Measurements from ENCODE around the gene ARHGAP25. TPM values are rescaled to one million over a fixed set of nuclear protein-coding genes. Genes with fewer than 3 reads are reported as not detected.

ARHGAP25 gene, protein sequence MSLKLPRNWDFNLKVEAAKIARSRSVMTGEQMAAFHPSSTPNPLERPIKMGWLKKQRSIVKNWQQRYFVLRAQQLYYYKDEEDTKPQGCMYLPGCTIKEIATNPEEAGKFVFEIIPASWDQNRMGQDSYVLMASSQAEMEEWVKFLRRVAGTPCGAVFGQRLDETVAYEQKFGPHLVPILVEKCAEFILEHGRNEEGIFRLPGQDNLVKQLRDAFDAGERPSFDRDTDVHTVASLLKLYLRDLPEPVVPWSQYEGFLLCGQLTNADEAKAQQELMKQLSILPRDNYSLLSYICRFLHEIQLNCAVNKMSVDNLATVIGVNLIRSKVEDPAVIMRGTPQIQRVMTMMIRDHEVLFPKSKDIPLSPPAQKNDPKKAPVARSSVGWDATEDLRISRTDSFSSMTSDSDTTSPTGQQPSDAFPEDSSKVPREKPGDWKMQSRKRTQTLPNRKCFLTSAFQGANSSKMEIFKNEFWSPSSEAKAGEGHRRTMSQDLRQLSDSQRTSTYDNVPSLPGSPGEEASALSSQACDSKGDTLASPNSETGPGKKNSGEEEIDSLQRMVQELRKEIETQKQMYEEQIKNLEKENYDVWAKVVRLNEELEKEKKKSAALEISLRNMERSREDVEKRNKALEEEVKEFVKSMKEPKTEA
- total RNA-seq = 0.08 TPM in 1 of 2 replicates, not detected in the other

DNA sequence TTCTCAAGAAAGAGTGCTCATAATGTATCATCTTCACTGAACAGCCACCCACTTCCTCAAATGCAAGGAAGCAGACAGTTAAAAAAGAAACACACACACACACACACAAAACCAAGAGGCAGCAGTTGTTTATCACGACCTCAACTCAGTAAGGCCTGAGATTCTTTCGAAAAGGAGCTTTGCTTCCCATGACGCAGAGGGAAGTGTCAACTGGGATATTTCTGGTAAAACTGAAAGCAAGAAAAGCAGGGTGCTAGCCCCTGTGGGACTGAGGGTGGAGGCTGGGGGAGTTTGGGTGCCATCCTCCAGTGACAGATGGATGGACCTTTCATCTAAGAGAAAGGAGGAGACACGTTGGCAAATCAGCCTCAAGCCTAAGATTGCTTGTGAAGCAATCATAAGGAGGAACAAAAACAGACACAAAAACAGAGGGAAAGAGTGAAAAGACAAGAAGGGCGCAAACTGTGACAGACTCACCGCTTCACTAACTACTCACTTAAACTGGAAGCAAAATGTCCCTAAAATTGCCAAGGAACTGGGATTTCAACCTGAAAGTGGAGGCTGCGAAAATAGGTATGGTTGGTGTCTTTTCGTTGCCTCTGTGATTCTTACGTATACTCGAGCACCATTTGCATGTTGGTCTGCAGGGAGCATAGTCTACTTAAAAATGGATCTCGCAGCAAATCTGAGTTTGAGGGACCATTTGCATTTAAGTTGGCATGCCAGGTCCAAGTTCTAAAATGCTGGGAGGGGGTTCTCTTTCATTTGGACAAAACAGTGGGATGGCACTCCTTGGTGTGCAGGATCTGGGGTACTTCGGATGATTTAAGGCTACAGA lies at the start of gene ARHGAP25:
Gene ARHGAP25, plus strand, starts transcription at position 124 of the 838 bp plus-strand sequence. Its CDS starts 389 bp downstream, at position 513.
- no peak for TF ChIP-seq CTCF (IDR thresholded peaks at IDR 0.05; ENCODE audit: insufficient read depth, low read length, poor library complexity, severe bottlenecking)
- DNase-seq (ENCODE audit: low read depth) = no peak
- no peaks in the 10 kb centered on the region for H3K27me3 ChIP-seq (ENCODE audit: control insufficient read depth, insufficient read depth, low read length)
- H3K4me3 ChIP-seq (ENCODE audit: low read depth, low read length) = no peak within 1 kb of the TSS
- H3K36me3 ChIP-seq (ENCODE audit: control insufficient read depth, insufficient read depth, low read length) = no peaks in the 10 kb centered on the region

- no peak for DNase-seq (ENCODE audit: low read depth)
- no peaks in the 10 kb centered on the region for H3K27me3 ChIP-seq (ENCODE audit: control insufficient read depth, insufficient read depth, low read length)
- no peaks in the 10 kb centered on the region for H3K36me3 ChIP-seq (ENCODE audit: control insufficient read depth, insufficient read depth, low read length)
- no peak for TF ChIP-seq CTCF (IDR thresholded peaks at IDR 0.05; ENCODE audit: insufficient read depth, low read length, poor library complexity, severe bottlenecking)
- no peak overlapping the region for H3K4me3 ChIP-seq (ENCODE audit: low read depth, low read length)
These were observed 48.4 kb upstream of the ARHGAP25 start for GRCh38 chr2:68686178-68686577.

GRCh38 chr2:68687018-68687417 lies 47.6 kb upstream of the ARHGAP25 start:
- H3K4me3 ChIP-seq (ENCODE audit: low read depth, low read length) = no peak overlapping the region
- TF ChIP-seq CTCF (IDR thresholded peaks at IDR 0.05; ENCODE audit: insufficient read depth, low read length, poor library complexity, severe bottlenecking) = no peak
- no peaks in the 10 kb centered on the region for H3K27me3 ChIP-seq (ENCODE audit: control insufficient read depth, insufficient read depth, low read length)
- H3K36me3 ChIP-seq (ENCODE audit: control insufficient read depth, insufficient read depth, low read length) = no peaks in the 10 kb centered on the region
- DNase-seq (ENCODE audit: low read depth) = no peak

DNA sequence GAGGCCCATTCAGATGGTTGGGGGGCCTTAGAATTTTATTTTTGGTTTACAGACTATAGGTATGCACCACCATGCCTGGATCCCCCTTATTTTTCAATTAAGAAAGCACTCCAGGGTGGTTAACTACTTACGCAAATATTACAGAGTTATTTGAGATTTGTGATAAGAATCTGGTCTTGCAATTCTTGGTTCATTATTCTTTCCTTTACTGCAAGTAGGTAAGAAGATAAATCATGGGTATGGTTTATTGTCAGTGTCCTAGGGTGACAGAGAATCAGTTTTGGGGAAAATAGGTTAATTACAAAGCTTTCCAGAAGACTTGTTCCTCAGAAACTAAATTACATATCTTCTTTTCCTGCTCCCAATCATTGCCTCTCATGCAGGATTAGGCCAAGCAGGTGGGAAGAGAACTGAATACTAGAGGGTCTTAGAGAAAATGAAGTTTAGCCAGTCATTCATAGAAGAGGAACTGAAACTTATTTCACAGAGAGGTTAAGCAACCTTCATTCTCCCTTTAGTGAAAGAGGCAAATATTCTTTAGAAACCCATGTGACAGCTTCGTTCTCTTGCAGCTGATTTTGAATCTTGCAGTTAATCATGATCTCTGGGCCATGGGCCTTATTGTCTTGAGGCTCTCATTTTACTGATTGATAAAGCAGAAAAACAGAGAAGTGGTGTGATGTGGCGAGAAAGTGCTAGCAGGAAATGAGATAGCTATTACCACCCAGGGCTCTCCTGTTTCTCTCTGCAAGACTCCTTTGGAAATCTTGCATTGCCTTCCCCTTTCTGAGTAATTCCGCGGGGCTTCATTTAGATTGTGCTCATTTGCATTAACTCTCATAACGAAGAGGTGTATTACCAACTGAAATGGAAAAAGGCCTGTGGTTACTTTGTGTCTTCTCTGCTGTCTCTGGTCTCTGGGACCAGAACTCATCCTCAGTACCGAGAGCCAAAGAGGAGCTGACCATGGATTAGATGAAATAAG lies 44.8 kb upstream of the ARHGAP25 start:
- Histone ChIP-seq H3K4me3 (ENCODE audit: low read depth, low read length) (no peak overlapping the region), H3K36me3 (ENCODE audit: control insufficient read depth, insufficient read depth, low read length) (no peaks in the 10 kb centered on the region), H3K27me3 (ENCODE audit: control insufficient read depth, insufficient read depth, low read length) (no peaks in the 10 kb centered on the region)
- no peak for DNase-seq (ENCODE audit: low read depth)
- no peak for TF ChIP-seq CTCF (IDR thresholded peaks at IDR 0.05; ENCODE audit: insufficient read depth, low read length, poor library complexity, severe bottlenecking)

DNA sequence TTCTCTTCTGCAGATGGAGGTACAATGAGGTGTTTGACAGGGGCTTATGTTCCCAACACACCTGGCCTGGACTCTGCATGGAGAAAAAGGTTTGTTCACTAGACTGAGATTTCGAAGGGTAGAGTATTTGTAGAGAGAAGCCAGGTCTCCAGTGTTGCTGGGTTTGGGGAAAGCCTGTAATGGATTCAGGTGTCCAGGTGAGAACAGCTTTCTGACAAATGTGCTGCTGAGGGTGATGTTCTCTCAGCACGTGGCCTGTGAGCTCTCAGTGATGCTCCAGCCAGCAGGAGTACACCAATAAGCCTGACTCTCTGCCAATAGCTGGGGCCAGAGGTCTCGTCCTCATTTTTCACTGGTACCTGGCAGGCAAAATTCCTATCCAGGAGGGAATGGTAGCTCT lies 43.8 kb upstream of the ARHGAP25 start:
- Histone ChIP-seq H3K4me3 (ENCODE audit: low read depth, low read length) (no peak overlapping the region), H3K27me3 (ENCODE audit: control insufficient read depth, insufficient read depth, low read length) (no peaks in the 10 kb centered on the region), H3K36me3 (ENCODE audit: control insufficient read depth, insufficient read depth, low read length) (no peaks in the 10 kb centered on the region)
- no peak for TF ChIP-seq CTCF (IDR thresholded peaks at IDR 0.05; ENCODE audit: insufficient read depth, low read length, poor library complexity, severe bottlenecking)
- no peak for DNase-seq (ENCODE audit: low read depth)
